ENCODE data around the gene DRC7. TPM values are rescaled to one million over a fixed set of nuclear protein-coding genes. Genes with fewer than 3 reads are reported as not detected.

Gene DRC7
- total and polyA plus RNA-seq, 9 of the 15 experiments (the other 6 are each of a cell fraction or from before 2014, with no cell fraction given): 0.04 to 0.33 (median 0.12) TPM; not detected in 3

GRCh38 chr16:57667526-57668262 lies 26.9 kb upstream of the DRC7 start (continued):
- TF ChIP-seq HDAC6 (IDR thresholded peaks at IDR 0.05; ENCODE audit: low read depth, low read length): no peak
- TF ChIP-seq STAT6 (CRISPR knock-in tag; IDR thresholded peaks at IDR 0.05): no peak
- TF ChIP-seq RBM14 (IDR thresholded peaks at IDR 0.05; ENCODE audit: borderline replicate concordance, insufficient read depth, low read depth, low read length): 0 out of 2 replicates have a peak, but pooled peaks have one; percentile 23
- no peak for TF ChIP-seq CREBBP (IDR thresholded peaks at IDR 0.05; ENCODE audit: low read depth, low read length)
- 0 out of 4 replicates have a peak, but pooled peaks of 1 of the 2 experiments have one; percentile 18 for TF ChIP-seq RAD21 (CRISPR knock-in tag; conservative IDR thresholded peaks at IDR 0.05 in 1 of 2, IDR thresholded peaks at IDR 0.05 in 1 of 2)
- TF ChIP-seq KLF13 (tag; IDR thresholded peaks at IDR 0.05; ENCODE audit: borderline replicate concordance, low read depth): no peak
- no peak for TF ChIP-seq GTF2A2 (tag; IDR thresholded peaks at IDR 0.05)
- no peak for TF ChIP-seq CHD7 (IDR thresholded peaks at IDR 0.05; ENCODE audit: low read depth, low read length)
- TF ChIP-seq ZNF212 (CRISPR knock-in tag; IDR thresholded peaks at IDR 0.05): no peak
- TF ChIP-seq PYGO2 (tag; IDR thresholded peaks at IDR 0.05): no peak
